OCI-LY1 (cell line): ENCODE data around the gene ADD2.

Source experiments
- EZH2 ChIP-seq: fragments of 200-600 bp; sonication (generic), shearing (Covaris generic); IDR thresholded peaks from 2 replicates; pipeline ENCODE4 v1.8.0; 2017; ENCODE audit warnings: borderline replicate concordance, mixed run types, mild to moderate bottlenecking, antibody characterized with exemption, low read length, moderate library complexity, mixed read lengths
- TF ChIP-seq, protein P1 (sequence below): fragments of 200-600 bp; sonication (generic), shearing (Covaris generic); IDR thresholded peaks from 2 replicates; pipeline ENCODE4 v1.5.1; 2017; ENCODE audit warnings: mild to moderate bottlenecking, antibody characterized with exemption, low read length, moderate library complexity, mixed read lengths

DNA sequence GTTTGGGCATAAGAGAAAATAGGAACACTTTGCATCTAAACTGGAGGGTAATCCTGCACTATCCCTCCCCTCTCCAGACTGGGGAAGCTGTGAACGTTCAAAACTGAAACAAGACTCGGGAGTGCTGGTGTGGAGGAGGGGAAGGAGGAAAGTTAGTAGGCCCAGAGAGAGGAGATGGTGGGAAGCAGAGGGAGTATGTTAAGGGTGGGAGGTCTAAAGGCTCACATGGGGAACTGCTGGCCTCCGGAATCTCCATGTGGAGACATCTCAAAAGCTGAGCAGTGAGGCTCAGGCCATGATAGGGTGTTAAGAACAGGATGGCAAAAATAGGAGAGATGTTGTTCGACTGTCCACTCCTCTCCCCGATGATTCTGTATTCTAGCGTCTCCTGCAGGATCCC lies 47.9 kb downstream of the ADD2 start:
- TF ChIP-seq EZH2 = no peak
- TF ChIP-seq, protein P1, sequence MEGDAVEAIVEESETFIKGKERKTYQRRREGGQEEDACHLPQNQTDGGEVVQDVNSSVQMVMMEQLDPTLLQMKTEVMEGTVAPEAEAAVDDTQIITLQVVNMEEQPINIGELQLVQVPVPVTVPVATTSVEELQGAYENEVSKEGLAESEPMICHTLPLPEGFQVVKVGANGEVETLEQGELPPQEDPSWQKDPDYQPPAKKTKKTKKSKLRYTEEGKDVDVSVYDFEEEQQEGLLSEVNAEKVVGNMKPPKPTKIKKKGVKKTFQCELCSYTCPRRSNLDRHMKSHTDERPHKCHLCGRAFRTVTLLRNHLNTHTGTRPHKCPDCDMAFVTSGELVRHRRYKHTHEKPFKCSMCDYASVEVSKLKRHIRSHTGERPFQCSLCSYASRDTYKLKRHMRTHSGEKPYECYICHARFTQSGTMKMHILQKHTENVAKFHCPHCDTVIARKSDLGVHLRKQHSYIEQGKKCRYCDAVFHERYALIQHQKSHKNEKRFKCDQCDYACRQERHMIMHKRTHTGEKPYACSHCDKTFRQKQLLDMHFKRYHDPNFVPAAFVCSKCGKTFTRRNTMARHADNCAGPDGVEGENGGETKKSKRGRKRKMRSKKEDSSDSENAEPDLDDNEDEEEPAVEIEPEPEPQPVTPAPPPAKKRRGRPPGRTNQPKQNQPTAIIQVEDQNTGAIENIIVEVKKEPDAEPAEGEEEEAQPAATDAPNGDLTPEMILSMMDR = no peak
